Activated B cell treated with CpG ODN at 0.5 μM for 24 hours (primary cell): ENCODE data around the gene CA10. TPM values are rescaled to one million over a fixed set of nuclear protein-coding genes. Genes with fewer than 3 reads are reported as not detected.

Experiments used
- ATAC-seq: fragments of 200-7000 bp; cut with Tn5 transposase; one replicate; pipeline ENCODE4 v1.10.0; 2021; ENCODE audit warnings: low read depth, mild to moderate bottlenecking, moderate library complexity
- CTCF ChIA-PET: fragments of 350-600 bp; sonication (Branson Sonifier 250); formaldehyde crosslinking; loops from one replicate; lab custom pipeline; 2021; ENCODE audit warnings: antibody characterized with exemption; lab: Charles Lee
- POLR2A ChIA-PET: fragments of 350-600 bp; sonication (Branson Sonifier 250); formaldehyde crosslinking; loops from one replicate; lab custom pipeline; 2021; ENCODE audit warnings: antibody characterized with exemption; lab: Charles Lee
- DNase-seq: peaks from one replicate; pipeline ENCODE4 v3.0.0; 2022
- H3K27ac Mint-ChIP-seq: one replicate; pipeline ENCODE4 v1.8.0; 2020; ENCODE audit warnings: mixed read lengths
- H3K27me3 Mint-ChIP-seq: one replicate; pipeline ENCODE4 v1.8.0; 2021; ENCODE audit warnings: mixed read lengths
- H3K36me3 Mint-ChIP-seq: one replicate; pipeline ENCODE4 v1.8.0; 2021; ENCODE audit warnings: low read depth, mixed read lengths
- H3K4me1 Mint-ChIP-seq: one replicate; pipeline ENCODE4 v1.8.0; 2021; ENCODE audit warnings: mixed read lengths
- H3K4me3 Mint-ChIP-seq: one replicate; pipeline ENCODE4 v1.8.0; 2020; ENCODE audit warnings: mild to moderate bottlenecking, mixed read lengths
- H3K9me3 Mint-ChIP-seq: one replicate; pipeline ENCODE4 v1.8.0; 2020; ENCODE audit warnings: mixed read lengths
- intact Hi-C: fragments of 100-400 bp; cut with micrococcal nuclease; formaldehyde crosslinking; loops from one replicate; pipeline ENCODE4 v1.15.1; 2024
- total RNA-seq: library from RNA; stranded (reverse); gene quantifications from 2 replicates; pipeline ENCODE4 v1.2.3, GENCODE V29; 2022
- TF ChIP-seq, protein P1 (sequence below): fragments of 200-600 bp; IDR thresholded peaks from one replicate; pipeline ENCODE4 v1.8.0; 2022; ENCODE audit warnings: antibody characterized with exemption, mild to moderate bottlenecking

The CA10 gene
- total RNA-seq, 1 donor from 2014 or later: not detected

- intact Hi-C loops: no loop called here
- CTCF ChIA-PET: interaction anchor here (1.5 kb wide), 1 partner anchor 9 kb away, joined by 7 read pairs; no protein-coding TSS in a partner anchor
Measured at GRCh38 chr17:51767287-51767686, 391.2 kb downstream of the CA10 start.

GRCh38 chr17:51765282-51766135 is 393.0 kb downstream of the CA10 start:
- intact Hi-C loops: no loop called here
- Mint-ChIP-seq H3K4me1 (no peaks in the 10 kb centered on the region), H3K36me3 (no peaks in the 10 kb centered on the region), H3K4me3 (no peak overlapping the region), H3K9me3 (no peaks in the 10 kb centered on the region), H3K27ac (no peak overlapping the region), H3K27me3 (peaks cover 5% of the 10 kb centered on the region)
- CTCF ChIA-PET: interaction anchor here (1.3 to 3.1 kb wide), 3 partner anchors 10 kb away, joined by 3 to 18 read pairs (median 7); no protein-coding TSS in a partner anchor
- no peak for DNase-seq
- TF ChIP-seq, protein P1, sequence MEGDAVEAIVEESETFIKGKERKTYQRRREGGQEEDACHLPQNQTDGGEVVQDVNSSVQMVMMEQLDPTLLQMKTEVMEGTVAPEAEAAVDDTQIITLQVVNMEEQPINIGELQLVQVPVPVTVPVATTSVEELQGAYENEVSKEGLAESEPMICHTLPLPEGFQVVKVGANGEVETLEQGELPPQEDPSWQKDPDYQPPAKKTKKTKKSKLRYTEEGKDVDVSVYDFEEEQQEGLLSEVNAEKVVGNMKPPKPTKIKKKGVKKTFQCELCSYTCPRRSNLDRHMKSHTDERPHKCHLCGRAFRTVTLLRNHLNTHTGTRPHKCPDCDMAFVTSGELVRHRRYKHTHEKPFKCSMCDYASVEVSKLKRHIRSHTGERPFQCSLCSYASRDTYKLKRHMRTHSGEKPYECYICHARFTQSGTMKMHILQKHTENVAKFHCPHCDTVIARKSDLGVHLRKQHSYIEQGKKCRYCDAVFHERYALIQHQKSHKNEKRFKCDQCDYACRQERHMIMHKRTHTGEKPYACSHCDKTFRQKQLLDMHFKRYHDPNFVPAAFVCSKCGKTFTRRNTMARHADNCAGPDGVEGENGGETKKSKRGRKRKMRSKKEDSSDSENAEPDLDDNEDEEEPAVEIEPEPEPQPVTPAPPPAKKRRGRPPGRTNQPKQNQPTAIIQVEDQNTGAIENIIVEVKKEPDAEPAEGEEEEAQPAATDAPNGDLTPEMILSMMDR: no peak
- POLR2A ChIA-PET: no interaction called here
- no peak for ATAC-seq

More at GRCh38 chr17:51767287-51767686, 391.2 kb downstream of the CA10 start:
- Mint-ChIP-seq H3K27ac (no peak overlapping the region), H3K9me3 (no peaks in the 10 kb centered on the region), H3K4me1 (no peaks in the 10 kb centered on the region), H3K4me3 (no peak overlapping the region), H3K36me3 (no peaks in the 10 kb centered on the region), H3K27me3 (peaks cover 6% of the 10 kb centered on the region)
- ATAC-seq: no peak
- DNase-seq: no peak
- POLR2A ChIA-PET: interaction anchor here (0.6 kb wide), 1 partner anchor 32 kb away, joined by 4 read pairs; no protein-coding TSS in a partner anchor
- TF ChIP-seq, protein P1: no peak

- Mint-ChIP-seq H3K4me1 (no peaks in the 10 kb centered on the region), H3K27me3 (peaks cover 6% of the 10 kb centered on the region), H3K9me3 (no peaks in the 10 kb centered on the region), H3K4me3 (no peak overlapping the region), H3K27ac (no peak overlapping the region), H3K36me3 (no peaks in the 10 kb centered on the region)
- intact Hi-C loops: no loop called here
- ChIA-PET POLR2A (no interaction called here), CTCF (interaction anchor here (1.3 to 3.1 kb wide), 2 partner anchors 9 to 11 kb away, joined by 3 to 18 read pairs; no protein-coding TSS in a partner anchor)
- TF ChIP-seq, protein P1: no peak
- ATAC-seq (peak; percentile 47), DNase-seq (no peak)
Measured at GRCh38 chr17:51764387-51764971, 394.0 kb downstream of the CA10 start.

DNA sequence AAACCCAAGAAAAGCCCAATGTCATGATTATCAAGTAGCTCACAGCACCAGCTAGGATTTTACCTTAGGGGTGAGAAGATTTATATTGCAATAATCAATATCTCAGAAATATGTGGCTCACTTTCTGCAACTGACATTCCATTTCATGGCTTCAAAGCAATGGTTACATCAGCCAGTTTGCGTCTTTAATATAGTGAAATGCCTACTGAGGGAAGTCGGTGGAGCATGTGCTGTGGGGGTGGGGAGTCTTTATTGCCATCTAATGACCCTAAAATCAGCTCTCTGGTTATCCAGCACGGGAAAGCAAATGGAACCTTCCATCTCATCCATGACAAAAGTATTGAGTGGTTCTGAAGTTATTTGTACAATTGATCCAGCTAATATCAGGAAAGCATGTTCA is 395.5 kb downstream of the CA10 start:
- intact Hi-C loops: no loop called here
- TF ChIP-seq, protein P1: no peak
- H3K4me3 Mint-ChIP-seq: no peak overlapping the region
- H3K27ac Mint-ChIP-seq: no peak overlapping the region
- no peaks in the 10 kb centered on the region for H3K36me3 Mint-ChIP-seq
- peaks cover 6% of the 10 kb centered on the region for H3K27me3 Mint-ChIP-seq
- no peaks in the 10 kb centered on the region for H3K9me3 Mint-ChIP-seq
- no peak for DNase-seq
- no peaks in the 10 kb centered on the region for H3K4me1 Mint-ChIP-seq
- CTCF ChIA-PET: no interaction called here
- POLR2A ChIA-PET: no interaction called here
- ATAC-seq: no peak

DNA sequence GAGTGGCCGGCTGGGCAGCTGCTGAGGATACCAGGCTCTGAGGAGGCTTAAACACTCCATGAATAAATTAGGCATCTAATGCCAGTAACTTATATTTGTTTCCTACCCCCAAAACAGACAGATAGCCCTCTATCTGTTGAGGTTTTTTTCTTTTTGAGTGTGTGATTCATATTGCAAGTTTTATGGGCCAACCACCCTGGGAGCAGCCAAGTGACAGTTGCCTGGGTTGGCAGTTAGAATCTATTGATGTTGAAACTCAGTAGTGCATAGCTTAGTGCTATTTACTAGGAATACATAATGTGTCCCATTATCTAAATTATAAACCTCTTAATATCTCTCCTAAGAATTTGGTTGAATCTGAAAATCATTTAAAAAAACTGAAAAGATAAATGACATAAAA is 397.4 kb downstream of the CA10 start:
- Mint-ChIP-seq H3K27me3 (peaks cover 6% of the 10 kb centered on the region), H3K4me1 (no peaks in the 10 kb centered on the region), H3K9me3 (no peaks in the 10 kb centered on the region), H3K27ac (no peak overlapping the region), H3K4me3 (no peak overlapping the region), H3K36me3 (no peaks in the 10 kb centered on the region)
- ATAC-seq (no peak), DNase-seq (no peak)
- intact Hi-C loops: no loop called here
- CTCF ChIA-PET: no interaction called here
- TF ChIP-seq, protein P1: no peak
- POLR2A ChIA-PET: no interaction called here
